G401 (cell line): ENCODE data around the gene LLCFC1. TPM values are rescaled to one million over a fixed set of nuclear protein-coding genes. Genes with fewer than 3 reads are reported as not detected.
"Not testable (repeated sequence)": the region's sequence is repeated elsewhere in the genome, so short reads cannot be mapped to it uniquely, and the experiment has no call there.

Source experiments
- DNase-seq: peaks from one replicate; pipeline ENCODE4 v3.0.0-alpha.2; 2015; ENCODE audit warnings: low spot score
- in situ Hi-C: cut with HindIII; loops from 2 replicates; pipeline ENCODE4 v1.10.0; 2016; ENCODE audit warnings: low sequenced_read_pairs, mixed read lengths
- total RNA-seq: library from RNA; depleted of rRNA; stranded (reverse); fragments of >200 nt; shearing (Covaris generic); gene quantifications from 2 replicates; pipeline ENCODE4 v1.2.3, GENCODE V29; 2014; rRNA removed

LLCFC1 gene
- total RNA-seq, 1 experiment from 2014 or later = not detected

DNA sequence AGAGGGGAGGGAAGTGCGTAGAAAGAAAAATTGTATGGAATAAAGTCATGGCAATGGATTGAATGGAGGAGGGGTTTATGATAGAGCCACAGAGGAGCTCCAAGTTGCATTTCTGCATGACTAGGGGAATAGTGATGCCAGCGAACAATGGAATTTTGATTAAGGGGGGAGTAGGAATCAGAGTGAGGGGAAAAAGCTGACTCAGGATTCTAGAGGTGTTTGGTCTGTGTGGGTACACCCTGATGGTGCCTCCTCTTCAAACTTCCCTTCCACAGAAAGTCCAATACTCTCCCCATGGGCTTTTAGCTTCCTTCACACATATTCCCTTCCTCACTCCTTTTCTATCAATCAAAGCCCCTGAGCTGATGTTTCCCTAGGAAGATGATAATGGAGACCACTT is 24.7 kb downstream of the LLCFC1 start:
- DNase-seq = no peak
- in situ Hi-C loops = no loop called here

DNA sequence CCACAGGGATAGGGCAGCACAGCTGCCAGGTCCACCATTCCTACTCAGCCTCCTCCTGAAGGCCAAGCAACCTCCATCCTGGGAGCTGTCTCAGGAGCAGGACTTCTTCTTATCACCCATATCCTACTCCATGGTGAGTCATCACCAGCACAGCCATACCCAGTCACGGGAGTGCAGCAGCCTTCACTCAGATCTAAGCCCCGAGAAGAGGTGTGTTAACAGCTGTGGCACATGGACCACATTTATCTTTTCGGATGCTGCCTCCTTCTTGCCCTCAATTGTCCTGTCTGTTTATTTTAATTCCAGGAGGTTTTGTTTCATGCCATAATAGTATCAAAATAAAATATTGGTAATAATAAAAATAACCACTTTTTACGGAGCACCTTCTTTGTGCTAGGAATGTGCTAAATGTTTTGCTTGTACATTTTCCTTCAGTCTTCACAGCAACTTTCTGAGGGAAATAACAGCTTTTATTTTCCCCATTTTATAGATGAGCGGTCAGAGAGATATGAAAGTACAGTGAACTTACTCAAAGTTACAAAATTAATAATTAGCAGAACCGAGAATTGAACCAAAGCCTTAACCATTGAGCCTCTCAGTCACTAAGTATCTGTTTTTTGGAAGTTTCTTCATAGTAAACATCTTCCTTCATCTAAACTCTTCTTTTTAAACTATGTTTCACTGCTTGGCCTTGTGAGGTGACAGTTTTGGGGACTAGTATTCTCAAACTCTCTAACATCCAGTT is 25.4 kb downstream of the LLCFC1 start:
- no peak for DNase-seq
- in situ Hi-C loops = no loop called here

- DNase-seq = no peak
- in situ Hi-C loops = no loop called here
Measured at GRCh38 chr7:142968229-142968628, 28.9 kb downstream of the LLCFC1 start.

GRCh38 chr7:142969183-142969582 is 29.9 kb downstream of the LLCFC1 start:
- in situ Hi-C loops = no loop called here
- no peak for DNase-seq

GRCh38 chr7:142974626-142975025 is 35.3 kb downstream of the LLCFC1 start:
- DNase-seq = no peak
- in situ Hi-C loops = no loop called here

- in situ Hi-C loops, DNase-seq: not testable (repeated sequence)
Measured at GRCh38 chr7:142978402-142978801, 39.1 kb downstream of the LLCFC1 start.

GRCh38 chr7:142983825-142984224 is 44.5 kb downstream of the LLCFC1 start:
- in situ Hi-C loops = no loop called here
- DNase-seq = no peak

DNA sequence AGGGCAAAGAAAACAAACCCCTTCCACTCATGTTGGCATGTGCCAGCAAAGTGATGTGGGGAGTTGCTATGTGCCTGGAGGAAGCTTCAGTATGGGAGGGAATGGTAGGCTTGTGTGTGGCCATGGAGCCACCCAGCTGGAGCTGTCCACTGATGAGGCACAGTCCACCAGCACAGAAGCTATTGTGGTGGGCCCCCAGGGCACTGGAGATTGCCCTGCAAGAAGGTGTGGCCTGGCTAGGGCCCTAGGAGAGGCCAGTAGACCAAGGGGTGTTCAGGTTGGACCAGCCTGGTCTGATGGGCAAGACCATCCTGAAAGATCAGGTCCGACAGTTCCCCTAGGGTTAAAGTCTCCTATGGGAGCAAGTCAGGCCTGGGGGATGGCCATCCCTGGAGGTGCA is 45.0 kb downstream of the LLCFC1 start:
- in situ Hi-C loops = no loop called here
- DNase-seq = no peak

Other genes starting within 250 kb of the LLCFC1 start
- not detected in 2 replicates for gene PRSS1, start 190.0 kb upstream of the LLCFC1 start, total RNA-seq
- gene PRSS2, start 168.5 kb upstream of the LLCFC1 start, total RNA-seq = not detected in 2 replicates
- gene EPHB6, start 84.4 kb upstream of the LLCFC1 start, total RNA-seq = not detected in 2 replicates
- gene TRPV6, start 53.7 kb upstream of the LLCFC1 start, total RNA-seq = not detected in 2 replicates
- not detected in 2 replicates for gene TRPV5, start 5.7 kb upstream of the LLCFC1 start, total RNA-seq
- not detected in 2 replicates for gene KEL, start 22.9 kb downstream of the LLCFC1 start, total RNA-seq
- gene OR9A2, start 87.6 kb downstream of the LLCFC1 start, total RNA-seq = not detected in 2 replicates
- not detected in 2 replicates for gene OR6V1, start 112.9 kb downstream of the LLCFC1 start, total RNA-seq
- gene PIP, start 192.6 kb downstream of the LLCFC1 start, total RNA-seq = not detected in 2 replicates
- not detected in 2 replicates for gene TAS2R39, start 243.9 kb downstream of the LLCFC1 start, total RNA-seq